Measurements from ENCODE around the gene CCNL2.
"Not testable (repeated sequence)": the region's sequence is repeated elsewhere in the genome, so short reads cannot be mapped to it uniquely, and the experiment has no call there.

DNA sequence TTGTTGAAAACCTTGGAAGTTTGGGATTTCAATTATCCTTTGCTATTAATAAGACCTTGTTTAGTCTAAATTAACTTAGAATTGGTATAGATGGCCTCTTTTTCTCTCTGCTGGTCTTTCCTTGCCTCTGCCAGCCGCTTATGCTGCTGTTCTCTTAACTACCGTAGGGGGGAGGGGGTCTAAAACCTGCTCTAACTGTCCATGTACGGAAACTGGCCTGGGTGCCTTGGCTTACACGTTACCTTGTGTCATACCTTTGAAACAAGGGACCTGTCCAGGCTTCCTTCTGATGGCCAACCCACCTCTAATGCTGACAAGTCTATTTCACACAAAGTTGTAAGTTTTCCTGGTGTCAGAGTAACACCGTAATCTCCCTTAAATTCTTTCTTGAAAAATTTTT, 18.3 kb upstream of the CCNL2 start:
- TF ChIP-seq YY1 (IDR thresholded peaks at IDR 0.05; ENCODE audit: insufficient read depth, insufficient read length); SUZ12 (IDR thresholded peaks at IDR 0.05; ENCODE audit: extremely low read depth, insufficient read depth, insufficient read length); ZNF274 (IDR thresholded peaks at IDR 0.05; ENCODE audit: low read depth, low read length): not testable (repeated sequence)
